Panc1 (cell line): Measurements from ENCODE around the gene HDAC11.

Experiments used
- POLR2AphosphoS5 ChIP-seq: IDR thresholded peaks from 2 replicates; pipeline ENCODE4 v1.6.1; 2012; ENCODE audit warnings: mild to moderate bottlenecking, low read depth, low read length, moderate library complexity
- TF ChIP-seq, protein P1 (sequence below): fragments of 450-650 bp; IDR thresholded peaks from 2 replicates; pipeline ENCODE4 v1.5.1; 2017; ENCODE audit warnings: mild to moderate bottlenecking

DNA sequence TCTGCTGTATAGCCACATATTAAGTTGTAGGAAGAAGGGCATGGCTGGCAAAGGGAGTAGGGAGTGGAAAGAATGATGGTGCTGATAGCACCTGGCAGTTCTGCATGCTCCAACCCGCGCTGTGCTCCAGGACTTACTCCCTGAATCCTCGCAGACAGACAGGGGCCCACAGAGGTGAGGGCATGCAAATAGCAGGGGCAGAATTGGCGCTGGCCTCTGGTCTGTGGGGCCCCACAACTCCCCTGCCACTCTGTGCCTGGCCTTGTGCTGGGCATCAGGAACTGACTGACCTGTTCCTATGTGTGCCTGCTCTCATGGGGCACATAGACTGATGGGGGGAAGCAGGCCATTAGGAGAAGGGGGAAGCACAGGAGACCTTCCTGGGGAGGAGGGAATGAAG is 20.9 kb downstream of the HDAC11 start:
- no peak for TF ChIP-seq POLR2AphosphoS5
- TF ChIP-seq, protein P1, sequence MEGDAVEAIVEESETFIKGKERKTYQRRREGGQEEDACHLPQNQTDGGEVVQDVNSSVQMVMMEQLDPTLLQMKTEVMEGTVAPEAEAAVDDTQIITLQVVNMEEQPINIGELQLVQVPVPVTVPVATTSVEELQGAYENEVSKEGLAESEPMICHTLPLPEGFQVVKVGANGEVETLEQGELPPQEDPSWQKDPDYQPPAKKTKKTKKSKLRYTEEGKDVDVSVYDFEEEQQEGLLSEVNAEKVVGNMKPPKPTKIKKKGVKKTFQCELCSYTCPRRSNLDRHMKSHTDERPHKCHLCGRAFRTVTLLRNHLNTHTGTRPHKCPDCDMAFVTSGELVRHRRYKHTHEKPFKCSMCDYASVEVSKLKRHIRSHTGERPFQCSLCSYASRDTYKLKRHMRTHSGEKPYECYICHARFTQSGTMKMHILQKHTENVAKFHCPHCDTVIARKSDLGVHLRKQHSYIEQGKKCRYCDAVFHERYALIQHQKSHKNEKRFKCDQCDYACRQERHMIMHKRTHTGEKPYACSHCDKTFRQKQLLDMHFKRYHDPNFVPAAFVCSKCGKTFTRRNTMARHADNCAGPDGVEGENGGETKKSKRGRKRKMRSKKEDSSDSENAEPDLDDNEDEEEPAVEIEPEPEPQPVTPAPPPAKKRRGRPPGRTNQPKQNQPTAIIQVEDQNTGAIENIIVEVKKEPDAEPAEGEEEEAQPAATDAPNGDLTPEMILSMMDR: no peak
